ENCODE measurements around the gene SLC12A5.

The SLC12A5 gene

GRCh38 chr20:46046588-46047310, 17.7 kb downstream of the SLC12A5 start:
- no peaks in the 10 kb centered on the region for H3K9me3 ChIP-seq (ENCODE audit: control insufficient read depth, insufficient read depth, low read length)
- H3K4me3 ChIP-seq (ENCODE audit: low read depth, low read length), result no peak overlapping the region
- H3K27ac ChIP-seq (ENCODE audit: low read depth, low read length), result no peak overlapping the region
- no peak overlapping the region for H3K9ac ChIP-seq (ENCODE audit: low read depth, low read length)
- H3K36me3 ChIP-seq (ENCODE audit: control insufficient read depth, insufficient read depth, low read length), result no peaks in the 10 kb centered on the region
- H3K4me1 ChIP-seq (ENCODE audit: control insufficient read depth, insufficient read depth, low read length), result no peaks in the 10 kb centered on the region
- peaks cover 13% of the 10 kb centered on the region for H3K27me3 ChIP-seq (ENCODE audit: control insufficient read depth, insufficient read depth, low read length)

- no peak overlapping the region for H3K4me3 ChIP-seq (ENCODE audit: low read depth, low read length)
- no peak overlapping the region for H3K27ac ChIP-seq (ENCODE audit: low read depth, low read length)
- no peaks in the 10 kb centered on the region for H3K4me1 ChIP-seq (ENCODE audit: control insufficient read depth, insufficient read depth, low read length)
- no peaks in the 10 kb centered on the region for H3K36me3 ChIP-seq (ENCODE audit: control insufficient read depth, insufficient read depth, low read length)
- H3K9ac ChIP-seq (ENCODE audit: low read depth, low read length), result no peak overlapping the region
- H3K27me3 ChIP-seq (ENCODE audit: control insufficient read depth, insufficient read depth, low read length), result peaks cover 3% of the 10 kb centered on the region; the same call in 1 of the 2 replicates
- H3K9me3 ChIP-seq (ENCODE audit: control insufficient read depth, insufficient read depth, low read length), result no peaks in the 10 kb centered on the region
Observed at GRCh38 chr20:46047821-46048220, 18.8 kb downstream of the SLC12A5 start.

GRCh38 chr20:46049190-46049589, 20.2 kb downstream of the SLC12A5 start:
- Histone ChIP-seq H3K4me3 (ENCODE audit: low read depth, low read length) (no peak overlapping the region), H3K27ac (ENCODE audit: low read depth, low read length) (no peak overlapping the region), H3K27me3 (ENCODE audit: control insufficient read depth, insufficient read depth, low read length) (peaks cover 12% of the 10 kb centered on the region; the same call in 1 of the 2 replicates), H3K9me3 (ENCODE audit: control insufficient read depth, insufficient read depth, low read length) (no peaks in the 10 kb centered on the region), H3K4me1 (ENCODE audit: control insufficient read depth, insufficient read depth, low read length) (no peaks in the 10 kb centered on the region), H3K9ac (ENCODE audit: low read depth, low read length) (no peak overlapping the region), H3K36me3 (ENCODE audit: control insufficient read depth, insufficient read depth, low read length) (no peaks in the 10 kb centered on the region)

DNA sequence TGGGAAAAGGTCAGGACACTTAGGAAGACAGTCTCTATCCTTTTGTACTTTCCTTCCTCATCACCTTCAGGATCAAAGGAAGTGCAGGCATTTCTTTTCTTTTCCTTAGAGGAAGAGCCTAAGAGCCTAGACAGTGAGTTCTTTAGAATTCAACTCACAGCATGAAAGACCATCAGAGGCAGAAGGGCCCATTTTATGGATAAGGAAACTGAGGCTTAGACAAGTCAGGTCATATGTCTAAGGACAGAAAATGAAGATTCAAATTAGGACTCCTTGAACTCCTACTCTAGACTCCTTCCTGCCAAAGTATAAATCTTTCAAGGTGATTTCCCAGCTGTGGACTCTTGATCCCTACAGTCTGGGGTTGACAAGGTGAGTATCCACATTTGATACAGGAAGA, 20.8 kb downstream of the SLC12A5 start:
- Histone ChIP-seq H3K4me3 (ENCODE audit: low read depth, low read length) (no peak overlapping the region), H3K4me1 (ENCODE audit: control insufficient read depth, insufficient read depth, low read length) (no peaks in the 10 kb centered on the region), H3K27me3 (ENCODE audit: control insufficient read depth, insufficient read depth, low read length) (peaks cover 18% of the 10 kb centered on the region), H3K36me3 (ENCODE audit: control insufficient read depth, insufficient read depth, low read length) (no peaks in the 10 kb centered on the region), H3K27ac (ENCODE audit: low read depth, low read length) (no peak overlapping the region), H3K9me3 (ENCODE audit: control insufficient read depth, insufficient read depth, low read length) (no peaks in the 10 kb centered on the region), H3K9ac (ENCODE audit: low read depth, low read length) (no peak overlapping the region)

DNA sequence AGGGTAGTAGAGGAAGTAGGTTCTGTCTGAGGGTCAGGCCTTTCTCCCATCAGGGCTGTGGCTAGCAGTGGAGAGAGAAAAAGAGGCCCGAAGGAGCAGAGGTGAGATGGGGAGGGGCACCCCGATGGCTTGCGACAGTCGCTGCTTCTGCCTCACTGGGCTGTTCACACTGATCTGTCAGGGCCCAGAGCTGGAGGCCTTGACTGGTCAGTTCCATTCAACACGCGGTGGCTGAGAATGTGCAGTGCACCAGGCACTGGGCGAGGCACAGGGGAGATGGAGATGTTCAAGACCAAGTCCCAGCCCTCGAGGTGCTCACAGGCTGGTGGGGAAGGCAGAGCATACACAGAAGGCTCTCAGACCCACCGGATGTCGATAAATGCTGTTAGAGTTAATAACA, 21.4 kb downstream of the SLC12A5 start:
- Histone ChIP-seq H3K9ac (ENCODE audit: low read depth, low read length) (no peak overlapping the region), H3K27ac (ENCODE audit: low read depth, low read length) (no peak overlapping the region), H3K4me3 (ENCODE audit: low read depth, low read length) (no peak overlapping the region), H3K4me1 (ENCODE audit: control insufficient read depth, insufficient read depth, low read length) (no peaks in the 10 kb centered on the region), H3K9me3 (ENCODE audit: control insufficient read depth, insufficient read depth, low read length) (no peaks in the 10 kb centered on the region), H3K27me3 (ENCODE audit: control insufficient read depth, insufficient read depth, low read length) (peaks cover 24% of the 10 kb centered on the region), H3K36me3 (ENCODE audit: control insufficient read depth, insufficient read depth, low read length) (no peaks in the 10 kb centered on the region)

GRCh38 chr20:46050885-46051284, 21.9 kb downstream of the SLC12A5 start:
- Histone ChIP-seq H3K9ac (ENCODE audit: low read depth, low read length) (no peak overlapping the region), H3K4me3 (ENCODE audit: low read depth, low read length) (no peak overlapping the region), H3K9me3 (ENCODE audit: control insufficient read depth, insufficient read depth, low read length) (no peaks in the 10 kb centered on the region), H3K36me3 (ENCODE audit: control insufficient read depth, insufficient read depth, low read length) (no peaks in the 10 kb centered on the region), H3K27me3 (ENCODE audit: control insufficient read depth, insufficient read depth, low read length) (peaks cover 29% of the 10 kb centered on the region), H3K27ac (ENCODE audit: low read depth, low read length) (no peak overlapping the region), H3K4me1 (ENCODE audit: control insufficient read depth, insufficient read depth, low read length) (no peaks in the 10 kb centered on the region)

DNA sequence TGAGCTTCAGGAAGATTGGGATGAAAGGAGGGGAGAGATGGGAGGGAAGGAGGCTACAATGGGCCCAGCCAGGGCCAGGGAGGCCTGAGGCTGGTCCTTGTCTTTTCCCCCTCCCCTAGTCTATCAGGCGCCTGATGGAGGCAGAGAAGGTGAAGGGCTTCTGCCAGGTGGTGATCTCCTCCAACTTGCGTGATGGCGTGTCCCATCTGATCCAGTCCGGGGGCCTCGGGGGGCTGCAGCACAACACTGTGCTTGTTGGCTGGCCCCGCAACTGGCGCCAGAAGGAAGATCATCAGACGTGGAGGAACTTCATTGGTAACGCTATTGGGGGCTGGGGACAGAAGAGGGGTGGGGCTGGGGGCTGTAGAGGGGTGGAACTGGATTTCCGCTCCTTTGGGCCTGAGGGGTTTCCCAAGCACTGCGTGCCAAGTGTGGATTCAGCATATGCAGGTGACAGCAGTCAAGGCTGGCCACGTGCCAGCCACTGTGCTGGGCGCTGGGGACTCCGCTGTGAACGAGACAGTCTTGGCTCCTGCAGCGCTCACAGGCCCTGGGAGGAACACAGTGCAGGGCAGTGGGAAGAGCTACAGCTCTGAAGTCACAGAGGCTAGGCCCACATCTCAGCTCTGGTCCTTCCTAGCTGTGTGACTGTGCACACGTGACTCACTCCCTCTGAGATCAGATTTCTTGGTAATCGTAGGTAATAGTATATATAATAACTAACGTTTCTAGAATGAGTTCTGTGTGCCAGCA, 22.7 kb downstream of the SLC12A5 start:
- peaks cover 37% of the 10 kb centered on the region for H3K27me3 ChIP-seq (ENCODE audit: control insufficient read depth, insufficient read depth, low read length)
- no peak overlapping the region for H3K4me3 ChIP-seq (ENCODE audit: low read depth, low read length)
- H3K9me3 ChIP-seq (ENCODE audit: control insufficient read depth, insufficient read depth, low read length), result no peaks in the 10 kb centered on the region
- H3K4me1 ChIP-seq (ENCODE audit: control insufficient read depth, insufficient read depth, low read length), result no peaks in the 10 kb centered on the region
- no peak overlapping the region for H3K9ac ChIP-seq (ENCODE audit: low read depth, low read length)
- H3K27ac ChIP-seq (ENCODE audit: low read depth, low read length), result no peak overlapping the region
- no peaks in the 10 kb centered on the region for H3K36me3 ChIP-seq (ENCODE audit: control insufficient read depth, insufficient read depth, low read length)

GRCh38 chr20:46053416-46053815, 24.4 kb downstream of the SLC12A5 start:
- Histone ChIP-seq H3K9ac (ENCODE audit: low read depth, low read length) (no peak overlapping the region), H3K27me3 (ENCODE audit: control insufficient read depth, insufficient read depth, low read length) (peaks cover 54% of the 10 kb centered on the region), H3K36me3 (ENCODE audit: control insufficient read depth, insufficient read depth, low read length) (no peaks in the 10 kb centered on the region), H3K27ac (ENCODE audit: low read depth, low read length) (no peak overlapping the region), H3K9me3 (ENCODE audit: control insufficient read depth, insufficient read depth, low read length) (no peaks in the 10 kb centered on the region), H3K4me3 (ENCODE audit: low read depth, low read length) (no peak overlapping the region), H3K4me1 (ENCODE audit: control insufficient read depth, insufficient read depth, low read length) (peaks cover 3% of the 10 kb centered on the region; the same call in 1 of the 2 replicates)

- H3K36me3 ChIP-seq (ENCODE audit: control insufficient read depth, insufficient read depth, low read length), result no peaks in the 10 kb centered on the region
- H3K9me3 ChIP-seq (ENCODE audit: control insufficient read depth, insufficient read depth, low read length), result no peaks in the 10 kb centered on the region
- H3K27me3 ChIP-seq (ENCODE audit: control insufficient read depth, insufficient read depth, low read length), result peaks cover 66% of the 10 kb centered on the region
- no peak overlapping the region for H3K4me3 ChIP-seq (ENCODE audit: low read depth, low read length)
- H3K27ac ChIP-seq (ENCODE audit: low read depth, low read length), result no peak overlapping the region
- no peak overlapping the region for H3K9ac ChIP-seq (ENCODE audit: low read depth, low read length)
- peaks cover 12% of the 10 kb centered on the region for H3K4me1 ChIP-seq (ENCODE audit: control insufficient read depth, insufficient read depth, low read length)
Observed at GRCh38 chr20:46054606-46055005, 25.6 kb downstream of the SLC12A5 start.

- H3K27me3 ChIP-seq (ENCODE audit: control insufficient read depth, insufficient read depth, low read length), result peaks cover 72% of the 10 kb centered on the region
- no peak overlapping the region for H3K4me3 ChIP-seq (ENCODE audit: low read depth, low read length)
- peaks cover 2% of the 10 kb centered on the region; the same call in 1 of the 2 replicates for H3K36me3 ChIP-seq (ENCODE audit: control insufficient read depth, insufficient read depth, low read length)
- H3K4me1 ChIP-seq (ENCODE audit: control insufficient read depth, insufficient read depth, low read length), result peaks cover 13% of the 10 kb centered on the region
- H3K9me3 ChIP-seq (ENCODE audit: control insufficient read depth, insufficient read depth, low read length), result no peaks in the 10 kb centered on the region
- no peak overlapping the region for H3K27ac ChIP-seq (ENCODE audit: low read depth, low read length)
- H3K9ac ChIP-seq (ENCODE audit: low read depth, low read length), result no peak overlapping the region
Observed at GRCh38 chr20:46055269-46055668, 26.3 kb downstream of the SLC12A5 start.

Data from HUES48 (cell line).